Measurements from ENCODE around the gene RASD2. TPM values are rescaled to one million over a fixed set of nuclear protein-coding genes. Genes with fewer than 3 reads are reported as not detected.

RASD2 gene
- polyA plus RNA-seq, 1 donor from 2014 or later = not detected

DNA sequence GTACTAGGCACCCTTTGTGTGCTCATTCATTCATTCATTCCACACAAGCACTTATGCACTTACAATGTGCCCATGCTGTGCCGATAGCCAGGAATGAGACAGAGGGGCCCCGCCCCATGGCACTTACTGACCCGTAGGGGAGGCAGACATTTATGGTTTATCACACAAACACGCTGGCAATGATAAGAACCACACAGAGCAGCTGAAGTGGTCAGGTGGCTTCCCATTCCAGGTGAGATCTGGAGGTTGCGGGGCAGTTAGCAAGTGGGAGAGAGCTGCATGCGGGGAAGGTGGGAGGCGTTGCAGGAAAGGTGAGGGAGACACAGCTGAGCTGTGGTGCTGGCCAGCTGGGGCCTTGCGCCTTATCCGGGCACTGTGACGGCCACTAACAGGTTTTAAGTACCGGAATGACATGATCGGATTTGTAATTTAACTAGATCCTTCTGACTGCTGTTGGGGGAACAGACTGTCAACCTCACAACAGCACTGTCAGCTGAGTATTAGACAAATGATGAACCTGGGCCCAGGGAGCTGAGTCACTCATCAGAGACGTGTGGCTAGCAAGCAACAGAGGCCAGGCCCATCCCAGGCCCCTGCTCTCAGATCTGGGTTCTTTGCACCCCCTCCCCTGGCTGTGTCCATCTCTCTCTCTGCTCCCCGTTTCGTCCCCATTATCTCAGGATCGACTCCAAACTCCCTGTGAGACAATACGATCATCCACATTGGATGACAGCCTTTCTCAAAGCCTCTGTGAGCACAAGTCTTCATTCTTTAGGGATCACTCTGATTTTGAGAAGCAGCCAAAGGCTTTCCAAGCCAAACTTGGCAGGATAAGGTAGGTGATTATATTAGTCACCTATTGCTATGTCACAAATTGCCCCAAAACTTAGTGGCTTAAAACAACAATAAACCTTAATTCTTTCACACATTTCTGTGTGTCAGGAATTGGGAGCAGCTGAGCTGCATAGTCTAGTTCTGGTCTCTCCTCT lies 28.4 kb downstream of the RASD2 start:
- H3K36me3 Mint-ChIP-seq = no peaks in the 10 kb centered on the region

GRCh38 chr22:35569916-35570315 lies 29.3 kb downstream of the RASD2 start:
- Mint-ChIP-seq H3K4me3 (no peak overlapping the region), H3K9me3 (no peaks in the 10 kb centered on the region), H3K27ac (no peak overlapping the region), H3K27me3 (peaks cover 5% of the 10 kb centered on the region), H3K4me1 (no peaks in the 10 kb centered on the region), H3K36me3 (no peaks in the 10 kb centered on the region)

More for the DNA sequence above, 28.4 kb downstream of the RASD2 start:
- Mint-ChIP-seq H3K4me1 (no peaks in the 10 kb centered on the region), H3K27me3 (peaks cover 11% of the 10 kb centered on the region), H3K27ac (peak overlapping the region in 2 of 3 donors; percentile 59 to 70), H3K9me3 (no peaks in the 10 kb centered on the region), H3K4me3 (no peak overlapping the region)

- no peaks in the 10 kb centered on the region for H3K4me1 Mint-ChIP-seq
Measured at GRCh38 chr22:35570686-35571194, 30.1 kb downstream of the RASD2 start.

GRCh38 chr22:35572556-35572955 lies 31.9 kb downstream of the RASD2 start:
- Mint-ChIP-seq H3K27me3 (peaks cover 7% of the 10 kb centered on the region), H3K4me1 (no peaks in the 10 kb centered on the region), H3K27ac (no peak overlapping the region), H3K4me3 (no peak overlapping the region), H3K9me3 (no peaks in the 10 kb centered on the region), H3K36me3 (no peaks in the 10 kb centered on the region)

More at GRCh38 chr22:35570686-35571194, 30.1 kb downstream of the RASD2 start:
- Mint-ChIP-seq H3K27me3 (peaks cover 6% of the 10 kb centered on the region), H3K27ac (peak overlapping the region in 1 of 3 donors; percentile 41), H3K36me3 (no peaks in the 10 kb centered on the region), H3K9me3 (no peaks in the 10 kb centered on the region), H3K4me3 (no peak overlapping the region)

- H3K27ac Mint-ChIP-seq = no peak overlapping the region
- H3K36me3 Mint-ChIP-seq = no peaks in the 10 kb centered on the region
- H3K4me3 Mint-ChIP-seq = no peak overlapping the region
- no peaks in the 10 kb centered on the region for H3K4me1 Mint-ChIP-seq
- peaks cover 7% of the 10 kb centered on the region for H3K27me3 Mint-ChIP-seq
- no peaks in the 10 kb centered on the region for H3K9me3 Mint-ChIP-seq
Measured at GRCh38 chr22:35575116-35575748, 34.6 kb downstream of the RASD2 start.

DNA sequence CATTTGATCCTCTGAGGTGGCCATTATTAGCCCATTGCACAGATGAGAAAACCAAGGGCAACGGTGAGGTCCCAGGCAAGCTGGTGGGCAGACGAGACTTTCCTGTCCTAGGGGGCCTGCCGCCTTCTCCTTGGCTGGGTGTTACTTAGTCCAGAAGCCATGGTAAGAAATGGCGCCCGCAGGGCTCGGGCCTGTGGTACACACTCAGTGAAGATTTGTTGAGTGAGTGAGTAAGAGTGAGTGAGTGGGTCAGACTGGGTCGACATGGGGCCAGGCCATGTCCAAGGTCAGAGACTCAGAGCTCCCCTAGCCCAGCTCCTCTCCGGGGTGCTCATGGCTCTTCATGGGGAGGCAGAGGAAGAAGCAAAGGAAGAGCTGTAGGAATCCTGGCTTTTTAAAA lies 36.0 kb downstream of the RASD2 start:
- Mint-ChIP-seq H3K9me3 (no peaks in the 10 kb centered on the region), H3K27ac (peak overlapping the region in 1 of 3 donors; percentile 31), H3K4me3 (no peak overlapping the region), H3K4me1 (no peaks in the 10 kb centered on the region), H3K27me3 (peaks cover 7% of the 10 kb centered on the region), H3K36me3 (no peaks in the 10 kb centered on the region)

- H3K4me3 Mint-ChIP-seq = no peak overlapping the region
- H3K27ac Mint-ChIP-seq = peak overlapping the region in 1 of 3 donors; percentile 20
- H3K27me3 Mint-ChIP-seq = peaks cover 7% of the 10 kb centered on the region
Measured at GRCh38 chr22:35577799-35578659, 37.4 kb downstream of the RASD2 start.

GRCh38 chr22:35578836-35579575 lies 38.4 kb downstream of the RASD2 start:
- no peaks in the 10 kb centered on the region for H3K9me3 Mint-ChIP-seq
- H3K36me3 Mint-ChIP-seq = no peaks in the 10 kb centered on the region
- peaks cover 2% of the 10 kb centered on the region for H3K27me3 Mint-ChIP-seq
- H3K4me1 Mint-ChIP-seq = peaks cover 0 to 3% (median 0%) of the 10 kb centered on the region in 3 donors
- peak overlapping the region in 1 of 3 donors; percentile 48 for H3K27ac Mint-ChIP-seq
- H3K4me3 Mint-ChIP-seq = no peak overlapping the region

More at GRCh38 chr22:35577799-35578659, 37.4 kb downstream of the RASD2 start:
- Mint-ChIP-seq H3K36me3 (no peaks in the 10 kb centered on the region), H3K9me3 (no peaks in the 10 kb centered on the region), H3K4me1 (peaks cover 0 to 1% (median 0%) of the 10 kb centered on the region in 3 donors)

GRCh38 chr22:35580351-35581022 lies 39.9 kb downstream of the RASD2 start:
- Mint-ChIP-seq H3K27ac (no peak overlapping the region), H3K36me3 (no peaks in the 10 kb centered on the region), H3K9me3 (no peaks in the 10 kb centered on the region), H3K27me3 (peaks cover 2% of the 10 kb centered on the region), H3K4me3 (no peak overlapping the region), H3K4me1 (peaks cover 0 to 3% (median 0%) of the 10 kb centered on the region in 3 donors)

DNA sequence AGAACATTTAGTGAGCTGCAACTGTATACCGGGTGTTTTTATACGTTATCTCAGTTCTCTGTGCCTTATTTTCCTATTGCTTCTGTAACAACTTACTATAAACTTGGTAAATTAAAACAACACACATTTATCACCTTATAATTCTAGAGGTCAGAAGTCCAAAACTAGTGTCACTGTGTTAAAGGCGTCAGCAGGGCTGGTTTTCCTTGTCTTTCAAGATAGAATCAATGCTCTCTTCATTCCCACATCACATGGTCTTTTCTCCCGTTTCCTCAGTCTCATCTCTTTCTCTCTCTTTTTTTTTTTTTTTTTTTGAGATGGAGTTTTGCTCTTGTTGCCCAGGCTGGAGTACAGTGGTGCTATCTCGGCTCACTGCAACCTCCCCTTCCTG lies 40.4 kb downstream of the RASD2 start:
- H3K9me3 Mint-ChIP-seq = no peaks in the 10 kb centered on the region
- peaks cover 0 to 3% (median 0%) of the 10 kb centered on the region in 3 donors for H3K4me1 Mint-ChIP-seq
- H3K27me3 Mint-ChIP-seq = no peaks in the 10 kb centered on the region
- H3K27ac Mint-ChIP-seq = no peak overlapping the region
- no peaks in the 10 kb centered on the region for H3K36me3 Mint-ChIP-seq
- H3K4me3 Mint-ChIP-seq = no peak overlapping the region

DNA sequence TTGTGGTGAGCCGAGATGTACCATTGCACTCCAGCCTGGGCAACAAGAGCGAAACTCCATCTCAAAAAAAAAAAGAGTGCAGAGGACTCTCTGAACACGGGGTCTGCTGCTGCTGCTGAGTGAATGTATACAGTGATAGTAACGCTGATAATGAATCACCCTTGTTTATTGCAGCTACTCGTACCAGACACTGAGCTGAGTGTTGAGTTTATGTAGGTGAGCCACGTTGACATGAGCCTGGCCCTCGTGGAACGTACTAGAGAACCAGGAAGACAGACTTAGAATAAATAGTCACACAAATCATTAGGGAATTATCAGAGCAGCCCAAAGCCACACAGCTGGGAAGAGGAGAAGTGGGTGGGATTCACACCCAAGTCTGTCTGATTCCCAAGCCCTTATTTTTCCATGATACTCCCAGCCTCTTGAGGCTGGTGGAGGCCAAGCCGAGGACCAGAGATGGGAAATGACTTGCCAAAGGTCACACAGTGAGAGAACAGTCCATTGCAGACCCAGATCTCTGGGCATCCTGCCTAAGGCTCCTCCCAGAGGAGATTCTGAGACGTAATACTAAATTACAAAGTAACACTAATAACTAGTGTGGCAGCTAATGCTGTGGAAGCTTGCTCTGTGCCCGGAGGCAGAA lies 41.7 kb downstream of the RASD2 start:
- H3K4me1 Mint-ChIP-seq = peaks cover 0 to 3% (median 0%) of the 10 kb centered on the region in 3 donors
- H3K4me3 Mint-ChIP-seq = no peak overlapping the region
- no peaks in the 10 kb centered on the region for H3K36me3 Mint-ChIP-seq
- peak overlapping the region in 1 of 3 donors; percentile 31 for H3K27ac Mint-ChIP-seq
- no peaks in the 10 kb centered on the region for H3K9me3 Mint-ChIP-seq
- no peaks in the 10 kb centered on the region for H3K27me3 Mint-ChIP-seq

DNA sequence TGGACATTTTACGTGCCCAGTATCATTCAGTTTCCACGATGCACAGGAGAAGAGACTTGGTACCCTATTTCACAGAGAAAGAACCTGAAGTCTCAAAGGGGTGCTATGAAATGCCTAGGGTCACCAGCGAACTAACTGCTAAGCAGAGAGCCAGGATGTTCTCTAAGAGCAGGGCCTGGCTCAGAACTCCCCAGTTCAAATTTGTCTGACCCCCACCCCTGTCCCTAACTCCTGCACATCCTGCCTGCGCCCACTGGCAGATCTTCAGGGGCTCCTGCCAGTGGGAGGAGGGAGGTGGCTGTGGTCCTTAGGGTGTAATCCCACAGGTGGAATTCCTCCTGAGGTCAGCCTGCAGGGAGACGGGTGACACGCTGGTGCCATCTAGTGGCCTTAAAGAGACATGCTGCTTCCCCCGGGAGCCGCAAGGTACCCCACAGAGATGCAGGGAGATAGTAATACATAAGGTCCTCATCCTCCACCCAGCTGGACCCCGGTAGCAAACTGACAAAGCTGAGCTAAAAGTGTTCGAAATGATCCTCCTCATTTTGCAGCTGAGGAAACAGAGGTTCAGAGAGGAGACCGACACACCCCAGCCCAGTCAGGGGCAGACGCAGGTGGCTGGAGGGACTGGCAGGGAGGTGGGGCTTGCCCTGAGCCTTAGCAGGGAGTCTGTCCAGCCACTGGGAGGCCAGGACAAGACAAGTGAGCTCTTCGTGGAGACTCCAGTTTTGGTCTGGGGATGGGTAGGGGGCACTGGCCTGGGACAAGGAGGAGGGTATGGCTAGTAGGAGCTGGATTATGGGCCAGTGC lies 42.4 kb downstream of the RASD2 start:
- Mint-ChIP-seq H3K4me1 (peaks cover 0 to 3% (median 0%) of the 10 kb centered on the region in 3 donors), H3K9me3 (no peaks in the 10 kb centered on the region), H3K27me3 (no peaks in the 10 kb centered on the region), H3K4me3 (no peak overlapping the region), H3K36me3 (no peaks in the 10 kb centered on the region), H3K27ac (no peak overlapping the region)

All from IgD-negative memory B cell (primary cell).